ENCODE measurements around the gene ZNF638. TPM values are rescaled to one million over a fixed set of nuclear protein-coding genes. Genes with fewer than 3 reads are reported as not detected.

ZNF638 gene
- total and polyA plus RNA-seq, 10 of the 15 experiments (the other 5 are each of a cell fraction or from before 2014, with no cell fraction given): 37.6 to 133 (median 64.5) TPM

- in situ Hi-C loops (cut with MboI) (no loop called here), intact Hi-C loops (cut with micrococcal nuclease; ENCODE audit: unreplicated experiment) (no loop called here)
- H3K27ac ChIP-seq (ENCODE audit: control insufficient read depth, insufficient read depth): no peak overlapping the region
- TF ChIP-seq MYC (IDR thresholded peaks at IDR 0.05; ENCODE audit: insufficient read depth, insufficient read length, insufficient replicate concordance, low read length, severe bottlenecking) (no peak), SIN3A (IDR thresholded peaks at IDR 0.05; ENCODE audit: low read depth, low read length) (no peak), SMAD1 (IDR thresholded peaks at IDR 0.05; ENCODE audit: low read depth, partially characterized antibody) (no peak), RBBP5 (conservative IDR thresholded peaks at IDR 0.05) (no peak), REST (IDR thresholded peaks at IDR 0.05; ENCODE audit: low read depth, low read length) (peak; percentile 91)
- peaks cover 0 to 11% of the 10 kb centered on the region in 2 experiments; a peak in 3 of 4 replicates for H3K36me3 ChIP-seq (ENCODE audit: control insufficient read depth in 2 of 2, insufficient read depth in 2 of 2, low read length in 1 of 2)
- FAIRE-seq (no peak), ATAC-seq (no peak), DNase-seq (ENCODE audit: low read depth, low spot score) (no peak)
- ChIA-PET SMC1A (ENCODE audit: uncharacterized antibody, unreplicated experiment) (no interaction called here), CTCF (no interaction called here), POLR2A (no interaction called here), RAD21 (ENCODE audit: unreplicated experiment) (no interaction called here)
- H3K79me2 ChIP-seq (ENCODE audit: control insufficient read depth, insufficient read depth, low read length): peaks cover 45% of the 10 kb centered on the region
- no peaks in the 10 kb centered on the region for H3K4me1 ChIP-seq (ENCODE audit: control insufficient read depth, insufficient read depth, low read length)
- no peaks in the 10 kb centered on the region for H3K27me3 ChIP-seq (replicated peaks in 1 of 2; ENCODE audit: control insufficient read depth in 2 of 2, insufficient read depth in 2 of 2, low read length in 1 of 2)
- no peak overlapping the region for H3K9ac ChIP-seq (ENCODE audit: control insufficient read depth, insufficient read depth, low read length)
- H3K4me2 ChIP-seq (ENCODE audit: control insufficient read depth, insufficient read depth): no peak overlapping the region
- H2AFZ ChIP-seq (ENCODE audit: control insufficient read depth, low read depth, low read length): no peak overlapping the region
- WGBS (ENCODE audit: insufficient coverage, insufficient replicate concordance, low lambda C conversion rate, missing lambda C conversion rate): 98% methylated on average over 3 of the region's 3 CpGs
- H3K4me3 ChIP-seq: no peak overlapping the region
- no TSS peak for BruUV-seq (replicated peaks)
- H3K9me3 ChIP-seq (replicated peaks; ENCODE audit: control insufficient read depth, insufficient read depth, low read length): no peaks in the 10 kb centered on the region
- peaks cover 5% of the 10 kb centered on the region; the same call in 1 of the 2 replicates for H4K20me1 ChIP-seq (ENCODE audit: control insufficient read depth, insufficient read depth)
Observed at GRCh38 chr2:71348302-71348701, 16.7 kb downstream of the ZNF638 start.

Data from GM12878 (cell line).